ENCODE measurements around the gene CCL14. TPM values are rescaled to one million over a fixed set of nuclear protein-coding genes. Genes with fewer than 3 reads are reported as not detected.

CCL14 gene
- total RNA-seq, 2 donors from 2014 or later, result 19.5 to 33.4 TPM

- Histone ChIP-seq H3K36me3 (no peaks in the 10 kb centered on the region), H3K4me3 (no peak overlapping the region), H3K27me3 (replicated peaks; ENCODE audit: insufficient read depth) (no peaks in the 10 kb centered on the region), H3K9me3 (no peaks in the 10 kb centered on the region), H3K4me1 (ENCODE audit: control insufficient read depth in 1 of 2, low read depth in 2 of 2) (no peaks in the 10 kb centered on the region), H3K27ac (no peak overlapping the region)
- no peak for TF ChIP-seq CTCF (IDR thresholded peaks at IDR 0.05)
- DNase-seq (ENCODE audit: low spot score), result no peak
- no peak for ATAC-seq (ENCODE audit: insufficient number of reproducible peaks, low FRiP score, low read depth)
Observed at GRCh38 chr17:35988164-35988563, 1.6 kb upstream of the CCL14 start.

GRCh38 chr17:35984140-35984539 lies 2.4 kb downstream of the CCL14 start:
- no peak for ATAC-seq (ENCODE audit: insufficient number of reproducible peaks, low FRiP score, low read depth)
- Histone ChIP-seq H3K9me3 (no peaks in the 10 kb centered on the region), H3K27ac (no peak overlapping the region), H3K4me1 (ENCODE audit: control insufficient read depth in 1 of 2, low read depth in 2 of 2) (no peaks in the 10 kb centered on the region), H3K27me3 (replicated peaks; ENCODE audit: insufficient read depth) (no peaks in the 10 kb centered on the region), H3K4me3 (no peak overlapping the region), H3K36me3 (no peaks in the 10 kb centered on the region)
- no peak for DNase-seq (ENCODE audit: low spot score)
- no peak for TF ChIP-seq CTCF (IDR thresholded peaks at IDR 0.05)

- no peak for ATAC-seq (ENCODE audit: insufficient number of reproducible peaks, low FRiP score, low read depth)
- no peak for TF ChIP-seq CTCF (IDR thresholded peaks at IDR 0.05)
- H3K9me3 ChIP-seq, result no peaks in the 10 kb centered on the region
- H3K27ac ChIP-seq, result no peak overlapping the region
- no peaks in the 10 kb centered on the region for H3K36me3 ChIP-seq
- no peak for DNase-seq (ENCODE audit: low spot score)
- no peak overlapping the region for H3K4me3 ChIP-seq
- no peaks in the 10 kb centered on the region for H3K27me3 ChIP-seq (replicated peaks; ENCODE audit: insufficient read depth)
- no peaks in the 10 kb centered on the region for H3K4me1 ChIP-seq (ENCODE audit: control insufficient read depth in 1 of 2, low read depth in 2 of 2)
Observed at GRCh38 chr17:35982409-35983191, 3.9 kb downstream of the CCL14 start.

DNA sequence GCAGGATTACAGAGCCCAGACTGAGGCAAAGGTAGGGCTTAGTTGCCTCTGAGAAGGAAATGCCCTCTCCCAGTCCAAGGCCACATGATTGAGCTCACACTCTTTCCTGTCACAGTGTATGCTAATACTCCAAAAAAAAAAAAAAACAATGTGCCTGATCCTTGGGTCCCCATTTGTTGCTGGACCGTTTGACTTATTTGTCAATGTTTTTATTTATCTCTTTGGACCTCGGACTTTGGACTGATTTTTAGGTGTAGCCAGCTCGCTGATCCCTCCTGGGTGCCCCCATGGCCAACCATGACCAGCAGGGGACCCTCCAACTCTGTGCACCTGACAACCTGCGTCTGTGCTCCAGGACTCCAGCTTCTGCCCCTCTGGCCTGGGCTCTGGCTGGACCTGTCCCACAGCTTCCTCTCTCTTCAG lies 4.6 kb downstream of the CCL14 start:
- DNase-seq (ENCODE audit: low spot score), result no peak
- no peak overlapping the region for H3K4me3 ChIP-seq

GRCh38 chr17:35981246-35981645 lies 5.3 kb downstream of the CCL14 start, which contains the start of gene CCL16:
CCL16 (minus strand) TSS chr17:35981497; CDS start chr17:35981420, 77 bp downstream.
- Histone ChIP-seq H3K9me3 (no peaks in the 10 kb centered on the region), H3K27me3 (replicated peaks; ENCODE audit: insufficient read depth) (no peaks in the 10 kb centered on the region), H3K4me1 (ENCODE audit: control insufficient read depth in 1 of 2, low read depth in 2 of 2) (no peaks in the 10 kb centered on the region), H3K36me3 (no peaks in the 10 kb centered on the region), H3K27ac (no peak within 1 kb of the TSS), H3K4me3 (no peak within 1 kb of the TSS)
- TF ChIP-seq CTCF (IDR thresholded peaks at IDR 0.05), result no peak
- DNase-seq (ENCODE audit: low spot score) (no peak), ATAC-seq (ENCODE audit: insufficient number of reproducible peaks, low FRiP score, low read depth) (no peak)

More for the DNA sequence above, 4.6 kb downstream of the CCL14 start:
- H3K27ac ChIP-seq, result no peak overlapping the region
- no peak for ATAC-seq (ENCODE audit: insufficient number of reproducible peaks, low FRiP score, low read depth)
- TF ChIP-seq CTCF (IDR thresholded peaks at IDR 0.05), result no peak
- H3K27me3 ChIP-seq (replicated peaks; ENCODE audit: insufficient read depth), result no peaks in the 10 kb centered on the region
- no peaks in the 10 kb centered on the region for H3K4me1 ChIP-seq (ENCODE audit: control insufficient read depth in 1 of 2, low read depth in 2 of 2)
- no peaks in the 10 kb centered on the region for H3K9me3 ChIP-seq
- H3K36me3 ChIP-seq, result no peaks in the 10 kb centered on the region
